ENCODE measurements around the gene RPL27A. TPM values are rescaled to one million over a fixed set of nuclear protein-coding genes. Genes with fewer than 3 reads are reported as not detected.

Gene RPL27A
- total RNA-seq, 4 donors from 2014 or later, result 800 to 945 (median 825) TPM

- Histone ChIP-seq H3K9me3 (no peaks in the 10 kb centered on the region), H3K27ac (peak overlapping the region in 1 of 4 donors; percentile 15), H3K4me1 (peaks cover 0 to 51% (median 14%) of the 10 kb centered on the region in 4 donors), H3K4me3 (no peak overlapping the region), H3K36me3 (peaks cover 0 to 42% (median 0%) of the 10 kb centered on the region in 3 donors), H3K27me3 (no peaks in the 10 kb centered on the region)
- TF ChIP-seq EP300 (IDR thresholded peaks at IDR 0.05) (no peak), POLR2A (IDR thresholded peaks at IDR 0.05) (no peak)
- TF ChIP-seq, protein P1, sequence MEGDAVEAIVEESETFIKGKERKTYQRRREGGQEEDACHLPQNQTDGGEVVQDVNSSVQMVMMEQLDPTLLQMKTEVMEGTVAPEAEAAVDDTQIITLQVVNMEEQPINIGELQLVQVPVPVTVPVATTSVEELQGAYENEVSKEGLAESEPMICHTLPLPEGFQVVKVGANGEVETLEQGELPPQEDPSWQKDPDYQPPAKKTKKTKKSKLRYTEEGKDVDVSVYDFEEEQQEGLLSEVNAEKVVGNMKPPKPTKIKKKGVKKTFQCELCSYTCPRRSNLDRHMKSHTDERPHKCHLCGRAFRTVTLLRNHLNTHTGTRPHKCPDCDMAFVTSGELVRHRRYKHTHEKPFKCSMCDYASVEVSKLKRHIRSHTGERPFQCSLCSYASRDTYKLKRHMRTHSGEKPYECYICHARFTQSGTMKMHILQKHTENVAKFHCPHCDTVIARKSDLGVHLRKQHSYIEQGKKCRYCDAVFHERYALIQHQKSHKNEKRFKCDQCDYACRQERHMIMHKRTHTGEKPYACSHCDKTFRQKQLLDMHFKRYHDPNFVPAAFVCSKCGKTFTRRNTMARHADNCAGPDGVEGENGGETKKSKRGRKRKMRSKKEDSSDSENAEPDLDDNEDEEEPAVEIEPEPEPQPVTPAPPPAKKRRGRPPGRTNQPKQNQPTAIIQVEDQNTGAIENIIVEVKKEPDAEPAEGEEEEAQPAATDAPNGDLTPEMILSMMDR (IDR thresholded peaks at IDR 0.05), result no peak
- 85 to 87% methylated on average over 4 of the region's 4 CpGs for WGBS, 2 donors
- no peak for DNase-seq (ENCODE audit: low spot score in 2 of 2)
Measured at GRCh38 chr11:8726395-8726794, 43.8 kb downstream of the RPL27A start.

- Histone ChIP-seq H3K4me3 (no peak overlapping the region), H3K27ac (no peak overlapping the region), H3K9me3 (no peaks in the 10 kb centered on the region), H3K4me1 (peaks cover 0 to 52% (median 23%) of the 10 kb centered on the region in 4 donors), H3K27me3 (no peaks in the 10 kb centered on the region), H3K36me3 (peaks cover 0 to 42% (median 0%) of the 10 kb centered on the region in 3 donors)
- TF ChIP-seq EP300 (IDR thresholded peaks at IDR 0.05), result no peak
- DNase-seq (ENCODE audit: low spot score in 2 of 2), result no peak
- 47 to 58% methylated on average over 4 of the region's 4 CpGs for WGBS, 2 donors
Measured at GRCh38 chr11:8728563-8728962, 46.0 kb downstream of the RPL27A start.

GRCh38 chr11:8729067-8729466, 46.5 kb downstream of the RPL27A start:
- H3K4me3 ChIP-seq, result no peak overlapping the region
- peaks cover 0 to 55% (median 25%) of the 10 kb centered on the region in 4 donors for H3K4me1 ChIP-seq
- no peaks in the 10 kb centered on the region for H3K9me3 ChIP-seq
- 80 to 86% methylated on average over 6 of the region's 6 CpGs for WGBS, 2 donors
- H3K36me3 ChIP-seq, result peaks cover 0 to 40% (median 0%) of the 10 kb centered on the region in 3 donors
- DNase-seq (ENCODE audit: low spot score in 2 of 2), result no peak
- peak overlapping the region in 1 of 4 donors; percentile 19 for H3K27ac ChIP-seq
- H3K27me3 ChIP-seq, result no peaks in the 10 kb centered on the region
- TF ChIP-seq, protein P1 (IDR thresholded peaks at IDR 0.05), result no peak
- TF ChIP-seq EP300 (IDR thresholded peaks at IDR 0.05) (no peak), POLR2A (IDR thresholded peaks at IDR 0.05) (no peak)

DNA sequence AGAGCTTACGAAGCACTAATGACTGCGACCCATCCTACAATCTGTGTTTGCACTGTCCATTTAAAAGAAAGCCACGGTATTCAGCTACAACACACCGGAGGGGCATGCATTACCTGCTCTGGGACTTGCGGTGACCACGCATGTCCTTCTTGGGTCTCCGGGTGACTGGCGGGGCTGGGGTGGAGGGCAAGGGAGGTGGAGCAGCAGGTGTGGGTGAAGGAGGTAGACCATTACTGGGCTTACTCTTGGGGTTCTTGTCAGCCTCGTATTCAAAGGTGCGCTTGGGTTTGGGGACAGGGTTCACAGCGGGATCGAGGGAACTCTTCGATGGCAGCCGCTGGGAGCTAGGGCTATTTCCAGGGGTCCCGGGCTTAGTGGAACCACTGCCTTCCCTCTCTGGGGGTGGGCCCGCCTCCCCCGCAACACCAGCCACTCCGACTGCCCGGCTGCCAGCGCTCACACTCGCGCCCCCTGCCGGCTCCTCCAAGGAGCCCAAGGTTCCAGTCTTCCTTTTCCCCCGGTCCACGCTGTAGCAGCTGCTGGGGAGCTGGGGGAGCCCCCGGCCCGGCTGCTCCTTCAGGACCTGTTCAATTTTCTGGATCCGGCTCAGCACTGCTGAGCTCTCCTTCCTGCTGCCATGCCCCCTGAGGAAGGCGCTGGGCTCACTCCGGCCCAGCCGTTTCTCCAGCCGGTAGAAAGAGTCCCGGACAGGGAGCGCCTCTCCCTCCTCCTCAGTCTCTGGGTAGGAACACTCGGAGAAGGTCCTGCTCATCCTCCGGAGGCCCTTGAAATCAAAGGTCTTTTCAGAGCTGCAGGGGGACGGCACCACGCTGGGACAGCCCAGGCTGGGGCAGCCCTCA, 47.5 kb downstream of the RPL27A start:
- no peak for TF ChIP-seq EP300 (IDR thresholded peaks at IDR 0.05)
- TF ChIP-seq, protein P1 (IDR thresholded peaks at IDR 0.05), result no peak
- Histone ChIP-seq H3K36me3 (peaks cover 0 to 30% (median 0%) of the 10 kb centered on the region in 3 donors), H3K4me3 (no peak overlapping the region), H3K4me1 (peaks cover 0 to 55% (median 25%) of the 10 kb centered on the region in 4 donors), H3K27me3 (no peaks in the 10 kb centered on the region), H3K27ac (no peak overlapping the region), H3K9me3 (no peaks in the 10 kb centered on the region)
- WGBS, 2 donors, result 85 to 88% methylated on average over 35 to 38 of the region's 38 CpGs
- no peak for DNase-seq (ENCODE audit: low spot score in 2 of 2)

GRCh38 chr11:8730697-8731020, 48.1 kb downstream of the RPL27A start:
- 94 to 97% methylated on average over 13 to 23 of the region's 23 CpGs for WGBS, 2 donors
- no peak overlapping the region for H3K4me3 ChIP-seq
- peak overlapping the region in 1 of 4 donors; percentile 36 for H3K27ac ChIP-seq
- H3K4me1 ChIP-seq, result peaks cover 0 to 55% (median 25%) of the 10 kb centered on the region in 4 donors
- no peaks in the 10 kb centered on the region for H3K27me3 ChIP-seq
- TF ChIP-seq EP300 (IDR thresholded peaks at IDR 0.05) (no peak), POLR2A (IDR thresholded peaks at IDR 0.05) (no peak)
- TF ChIP-seq, protein P1 (IDR thresholded peaks at IDR 0.05), result no peak
- no peaks in the 10 kb centered on the region for H3K9me3 ChIP-seq
- peaks cover 0 to 25% (median 0%) of the 10 kb centered on the region in 3 donors for H3K36me3 ChIP-seq
- DNase-seq (ENCODE audit: low spot score in 2 of 2), result no peak
